SJSA1 (cell line): ENCODE data around the gene COL4A4. TPM values are rescaled to one million over a fixed set of nuclear protein-coding genes. Genes with fewer than 3 reads are reported as not detected.

Experiments used
- DNase-seq, 2 experiments: peaks; one replicate each; pipeline ENCODE4 v3.0.0-alpha.2; 2015 to 2020; ENCODE audit warnings: low spot score in 2 of 2, low read depth in 1 of 2
- H3K27ac ChIP-seq: fragments of 250-450 bp; sonication (Bioruptor Pico); 2 replicates; pipeline ENCODE4 v1.5.1; 2020; ENCODE audit warnings: mild to moderate bottlenecking, moderate library complexity
- H3K27me3 ChIP-seq: fragments of 250-450 bp; sonication (Bioruptor Pico); replicated peaks from 2 replicates; pipeline ENCODE4 v1.5.1; 2020; ENCODE audit warnings: mild to moderate bottlenecking, moderate library complexity
- H3K36me3 ChIP-seq: fragments of 250-450 bp; sonication (Bioruptor Pico); 2 replicates; pipeline ENCODE4 v1.5.1; 2020; ENCODE audit warnings: mild to moderate bottlenecking
- H3K4me1 ChIP-seq: fragments of 250-450 bp; sonication (Bioruptor Pico); replicated peaks from 2 replicates; pipeline ENCODE4 v1.6.1; 2021; ENCODE audit warnings: mild to moderate bottlenecking
- H3K4me3 ChIP-seq: fragments of 250-450 bp; sonication (Bioruptor Pico); 2 replicates; pipeline ENCODE4 v1.5.1; 2020; ENCODE audit warnings: mild to moderate bottlenecking
- H3K9me3 ChIP-seq: fragments of 250-450 bp; sonication (Bioruptor Pico); replicated peaks from 2 replicates; pipeline ENCODE4 v1.5.1; 2020; ENCODE audit warnings: mild to moderate bottlenecking
- total RNA-seq: library from RNA; depleted of rRNA; stranded (reverse); fragments of >200 nt; shearing (Covaris generic); gene quantifications from 2 replicates; pipeline ENCODE4 v1.2.3, GENCODE V29; 2014; rRNA removed

COL4A4 gene
- total RNA-seq, 1 experiment from 2014 or later: not detected

- Histone ChIP-seq H3K27ac (no peak overlapping the region), H3K36me3 (no peaks in the 10 kb centered on the region), H3K4me1 (no peaks in the 10 kb centered on the region), H3K27me3 (no peaks in the 10 kb centered on the region), H3K4me3 (no peak overlapping the region), H3K9me3 (no peaks in the 10 kb centered on the region)
- no peak for DNase-seq
These were observed 200.5 kb downstream of the COL4A4 start for GRCh38 chr2:226963528-226963927.

- Histone ChIP-seq H3K36me3 (no peaks in the 10 kb centered on the region), H3K27ac (no peak overlapping the region), H3K9me3 (no peaks in the 10 kb centered on the region), H3K4me3 (no peak overlapping the region), H3K27me3 (no peaks in the 10 kb centered on the region), H3K4me1 (no peaks in the 10 kb centered on the region)
- no peak for DNase-seq
These were observed 201.7 kb downstream of the COL4A4 start for GRCh38 chr2:226962176-226962773.

- no peaks in the 10 kb centered on the region for H3K36me3 ChIP-seq
- no peak for DNase-seq
- no peaks in the 10 kb centered on the region for H3K4me1 ChIP-seq
- no peak overlapping the region for H3K27ac ChIP-seq
- H3K27me3 ChIP-seq: no peaks in the 10 kb centered on the region
- H3K4me3 ChIP-seq: no peak overlapping the region
- no peaks in the 10 kb centered on the region for H3K9me3 ChIP-seq
These were observed 204.6 kb downstream of the COL4A4 start for GRCh38 chr2:226959418-226959817.

GRCh38 chr2:226956659-226957058, 207.3 kb downstream of the COL4A4 start:
- H3K27me3 ChIP-seq: no peaks in the 10 kb centered on the region
- no peaks in the 10 kb centered on the region for H3K36me3 ChIP-seq
- H3K27ac ChIP-seq: no peak overlapping the region
- no peaks in the 10 kb centered on the region for H3K9me3 ChIP-seq
- H3K4me1 ChIP-seq: no peaks in the 10 kb centered on the region
- no peak for DNase-seq
- no peak overlapping the region for H3K4me3 ChIP-seq

GRCh38 chr2:226953826-226954225, 210.2 kb downstream of the COL4A4 start:
- H3K27ac ChIP-seq: no peak overlapping the region
- no peak overlapping the region for H3K4me3 ChIP-seq

GRCh38 chr2:226953206-226953605, 210.8 kb downstream of the COL4A4 start:
- Histone ChIP-seq H3K4me1 (no peaks in the 10 kb centered on the region), H3K9me3 (no peaks in the 10 kb centered on the region), H3K27me3 (no peaks in the 10 kb centered on the region), H3K27ac (no peak overlapping the region), H3K4me3 (no peak overlapping the region), H3K36me3 (no peaks in the 10 kb centered on the region)
- DNase-seq: no peak

More at GRCh38 chr2:226953826-226954225, 210.2 kb downstream of the COL4A4 start:
- no peaks in the 10 kb centered on the region for H3K27me3 ChIP-seq
- H3K4me1 ChIP-seq: no peaks in the 10 kb centered on the region
- H3K9me3 ChIP-seq: no peaks in the 10 kb centered on the region
- H3K36me3 ChIP-seq: no peaks in the 10 kb centered on the region
- no peak for DNase-seq

Other genes starting within 250 kb of the COL4A4 start
- not detected in 2 replicates for gene COL4A3, start 419 bp upstream of the COL4A4 start, total RNA-seq
- 99.4 and 112 TPM in 2 replicates for gene MFF, start 161.0 kb upstream of the COL4A4 start, total RNA-seq
- gene TM4SF20, start 215.1 kb upstream of the COL4A4 start, total RNA-seq: not detected in 2 replicates
- gene SCYGR1, start 223.7 kb upstream of the COL4A4 start, total RNA-seq: not detected in 2 replicates